Thyroid gland (tissue), 4 donors: ENCODE measurements around the gene GYS1. TPM values are rescaled to one million over a fixed set of nuclear protein-coding genes. Genes with fewer than 3 reads are reported as not detected.

Experiments
- DNase-seq, 2 donors: peaks; one replicate each; pipeline ENCODE4 v3.0.0-alpha.2; 2019
- H3K27ac ChIP-seq, 3 donors: fragments of 200-600 bp; sonication (generic); 1 replicate in 2 of 3; 2 replicates in 1 of 3; pipeline ENCODE4 v1.5.1; 2016 to 2019; ENCODE audit warnings: mild to moderate bottlenecking in 1 of 3, moderate library complexity in 1 of 3
- H3K27me3 ChIP-seq: fragments of 200-600 bp; sonication (generic); one replicate; pipeline ENCODE4 v1.5.1; 2019
- H3K36me3 ChIP-seq, 2 donors: fragments of 200-600 bp; sonication (generic); one replicate each; pipeline ENCODE4 v1.5.1; 2016 to 2019
- H3K4me1 ChIP-seq, 2 donors: fragments of 200-600 bp; sonication (generic); one replicate each; pipeline ENCODE4 v1.5.1; 2017 to 2019
- H3K4me3 ChIP-seq, 3 donors: fragments of 200-600 bp; sonication (generic); replicated peaks in 1 of 3; 1 replicate in 2 of 3; 2 replicates in 1 of 3; pipeline ENCODE4 v1.5.1; 2016; ENCODE audit warnings: mild to moderate bottlenecking in 1 of 3
- H3K9me3 ChIP-seq: fragments of 200-600 bp; sonication (generic); one replicate; pipeline ENCODE4 v1.5.1; 2017
- CTCF ChIP-seq, 6 experiments: fragments of 200-600 bp in 3 of 6; fragments of 450-650 bp in 3 of 6; sonication (generic) in 3 of 6; IDR thresholded peaks; one replicate each; pipeline ENCODE4 v1.5.1; 2016 to 2019; ENCODE audit warnings: antibody characterized with exemption in 6 of 6, mild to moderate bottlenecking in 2 of 6, inconsistent platforms in 1 of 6, moderate library complexity in 1 of 6
- POLR2A ChIP-seq, 2 donors: fragments of 450-650 bp; IDR thresholded peaks; one replicate each; pipeline ENCODE4 v1.6.1; 2017; ENCODE audit warnings: antibody characterized with exemption in 2 of 2, mild to moderate bottlenecking in 2 of 2, moderate library complexity in 1 of 2
- WGBS, 2 donors: methylation state at CpG; one replicate each; pipeline ENCODE4 v1.1.5; 2017; 5-methylcytosine and 5-hydroxymethylcytosine counted together
- intact Hi-C: fragments of 100-400 bp; cut with DNase I; formaldehyde crosslinking; loops from one replicate; pipeline ENCODE4 v1.15.1; 2023
- total RNA-seq, 4 donors: library from RNA; depleted of rRNA; stranded (reverse); fragments of >200 nt; gene quantifications; one replicate each; pipeline ENCODE4 v1.2.3, GENCODE V29; 2016

The GYS1 gene
- total RNA-seq, 4 donors from 2014 or later = 17.9 to 33.2 (median 23.9) TPM

GRCh38 chr19:49004133-49004532, 11.0 kb upstream of the GYS1 start:
- Histone ChIP-seq H3K36me3 (peaks cover 35 to 40% of the 10 kb centered on the region in 2 donors), H3K9me3 (no peaks in the 10 kb centered on the region), H3K4me1 (no peaks in the 10 kb centered on the region), H3K27me3 (no peaks in the 10 kb centered on the region), H3K4me3 (no peak overlapping the region), H3K27ac (no peak overlapping the region)
- no peak for DNase-seq
- WGBS, 2 donors = 95 to 97% methylated on average over 15 of the region's 15 CpGs
- TF ChIP-seq POLR2A (IDR thresholded peaks at IDR 0.05) = no peak
- TF ChIP-seq CTCF (IDR thresholded peaks at IDR 0.05) = no peak
- intact Hi-C loops = no loop called here

- intact Hi-C loops = no loop called here
- DNase-seq = peak; percentile 17 to 27
- peaks cover 8 to 14% of the 10 kb centered on the region in 2 donors for H3K36me3 ChIP-seq
- no peak overlapping the region for H3K4me3 ChIP-seq
- no peaks in the 10 kb centered on the region for H3K9me3 ChIP-seq
- WGBS, 2 donors = 63 to 71% methylated on average over 14 to 15 of the region's 16 CpGs
- H3K27me3 ChIP-seq = no peaks in the 10 kb centered on the region
- H3K27ac ChIP-seq = no peak overlapping the region
- TF ChIP-seq CTCF (IDR thresholded peaks at IDR 0.05) (peak; percentile 11 to 50 (median 26)), POLR2A (IDR thresholded peaks at IDR 0.05) (no peak)
- H3K4me1 ChIP-seq = peaks cover 1 to 3% of the 10 kb centered on the region in 2 donors
Observed at GRCh38 chr19:48999481-49000325, 6.6 kb upstream of the GYS1 start.

GRCh38 chr19:48997972-48998371, 4.9 kb upstream of the GYS1 start:
- WGBS, 2 donors = 62 to 74% methylated on average over 2 to 5 of the region's 5 CpGs
- Histone ChIP-seq H3K4me3 (no peak overlapping the region), H3K4me1 (peaks cover 8 to 11% of the 10 kb centered on the region in 2 donors), H3K36me3 (peaks cover 0 to under 1% of the 10 kb centered on the region in 2 donors), H3K9me3 (no peaks in the 10 kb centered on the region), H3K27ac (no peak overlapping the region), H3K27me3 (no peaks in the 10 kb centered on the region)
- intact Hi-C loops = no loop called here
- DNase-seq = peak; percentile 20 to 27
- TF ChIP-seq CTCF (IDR thresholded peaks at IDR 0.05) (peak in 1 of 6 experiments; percentile 12), POLR2A (IDR thresholded peaks at IDR 0.05) (no peak)

GRCh38 chr19:48994035-48994386, 902 bp upstream of the GYS1 start:
- DNase-seq = no peak
- H3K4me1 ChIP-seq = peaks cover 20 to 23% of the 10 kb centered on the region in 2 donors
- peak overlapping the region; percentile 22 to 92 (median 40) for H3K4me3 ChIP-seq
- no peaks in the 10 kb centered on the region for H3K9me3 ChIP-seq
- 1 to 3% methylated on average over 13 of the region's 13 CpGs for WGBS, 2 donors
- H3K36me3 ChIP-seq = no peaks in the 10 kb centered on the region
- TF ChIP-seq POLR2A (IDR thresholded peaks at IDR 0.05) = no peak
- TF ChIP-seq CTCF (IDR thresholded peaks at IDR 0.05) = no peak
- H3K27me3 ChIP-seq = no peaks in the 10 kb centered on the region
- intact Hi-C loops = no loop called here
- peak overlapping the region in 2 of 3 donors; percentile 87 to 90 for H3K27ac ChIP-seq

- Histone ChIP-seq H3K4me3 (peak overlapping the region; percentile 13 to 92 (median 50)), H3K4me1 (peaks cover 20 to 23% of the 10 kb centered on the region in 2 donors), H3K36me3 (peaks cover 0 to 8% of the 10 kb centered on the region in 2 donors), H3K9me3 (no peaks in the 10 kb centered on the region), H3K27me3 (no peaks in the 10 kb centered on the region), H3K27ac (peak overlapping the region; percentile 64 to 90 (median 87))
- intact Hi-C loops = no loop called here
- TF ChIP-seq POLR2A (IDR thresholded peaks at IDR 0.05) (no peak), CTCF (IDR thresholded peaks at IDR 0.05) (no peak)
- DNase-seq = peak in 1 of 2 donors; percentile 48
- WGBS, 2 donors = 0 to 1% methylated on average over 18 to 20 of the region's 20 CpGs
Observed at GRCh38 chr19:48992581-48993174, 431 bp downstream of the GYS1 start.
